ENCODE data around the gene GAGE10.
"Not testable (repeated sequence)": the region's sequence is repeated elsewhere in the genome, so short reads cannot be mapped to it uniquely, and the experiment has no call there.

Gene GAGE10

DNA sequence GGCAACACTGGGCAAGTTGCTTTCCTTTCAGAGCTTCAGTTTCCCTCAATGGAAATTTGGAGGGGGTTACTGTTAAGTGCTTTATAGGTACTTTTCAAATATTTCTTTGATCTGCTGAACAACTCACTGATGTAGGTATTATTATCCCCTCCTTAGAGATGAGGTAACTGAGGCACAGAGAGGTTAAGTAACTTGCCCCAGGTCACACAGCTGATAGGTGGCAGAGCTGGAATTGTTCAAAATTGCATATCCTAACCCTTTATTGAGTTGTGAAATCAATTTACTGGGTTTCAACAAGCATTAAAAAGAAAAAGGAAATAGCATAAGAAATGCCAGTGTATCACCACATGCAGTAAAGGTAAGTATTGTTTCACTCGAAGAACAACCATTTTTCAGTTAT, 27.2 kb upstream of the GAGE10 start:
- no peak for DNase-seq

DNA sequence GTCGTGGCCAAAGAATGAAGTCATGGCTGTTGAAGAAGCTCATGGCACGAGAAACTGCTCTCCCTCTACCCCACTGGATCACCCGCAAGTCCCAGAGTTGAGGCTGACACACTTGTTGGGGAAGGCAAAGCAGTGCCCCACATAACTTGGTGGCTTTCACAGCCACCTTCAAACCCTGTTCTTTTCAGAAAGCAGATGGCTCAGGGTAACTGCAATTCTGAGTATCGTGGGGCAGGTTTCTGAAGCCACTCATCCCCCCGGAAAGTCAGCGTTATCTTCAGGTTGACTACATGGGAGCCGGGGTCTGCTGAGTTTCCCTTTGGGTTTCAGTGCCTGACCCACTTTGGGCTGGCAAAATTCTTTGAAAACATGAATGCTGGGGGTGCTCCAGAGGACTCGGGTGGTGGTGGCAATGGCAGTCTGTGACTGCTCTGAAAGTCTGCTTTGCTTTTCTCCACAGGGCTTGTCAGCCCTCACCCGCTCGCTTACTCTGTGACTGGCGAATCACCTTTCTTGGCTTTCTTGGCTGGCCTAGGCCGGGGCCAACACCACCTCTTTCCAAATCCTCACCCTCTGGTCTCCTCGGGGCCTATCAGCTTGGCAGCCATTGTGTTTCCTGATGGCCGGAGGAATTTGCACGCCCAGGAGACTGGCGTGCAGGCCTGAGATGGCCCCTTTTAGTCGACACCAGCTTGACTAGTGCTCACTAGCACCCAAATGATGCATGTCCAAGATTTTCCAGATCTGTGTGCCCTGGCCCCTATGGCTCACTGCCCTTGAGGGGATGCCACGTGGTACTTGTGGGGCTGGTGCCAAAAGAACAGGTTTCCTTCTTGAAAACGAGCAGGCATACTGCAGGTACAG, 26.5 kb upstream of the GAGE10 start:
- no peak for DNase-seq

DNA sequence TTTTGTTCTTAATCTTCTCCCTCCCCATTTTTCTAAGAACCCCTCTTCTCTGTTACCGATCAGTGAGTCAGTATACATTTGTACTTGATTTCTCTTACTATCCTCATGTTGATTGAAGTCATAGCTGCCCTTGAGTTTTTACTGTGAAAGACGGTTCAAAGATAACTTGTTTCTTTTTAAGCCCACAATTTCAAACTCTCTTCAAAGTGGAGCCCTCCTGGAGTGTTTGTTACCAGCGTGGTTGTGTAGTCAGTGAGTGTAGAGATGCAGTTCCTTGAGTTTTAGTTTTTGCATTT, 26.0 kb upstream of the GAGE10 start:
- DNase-seq: no peak

DNA sequence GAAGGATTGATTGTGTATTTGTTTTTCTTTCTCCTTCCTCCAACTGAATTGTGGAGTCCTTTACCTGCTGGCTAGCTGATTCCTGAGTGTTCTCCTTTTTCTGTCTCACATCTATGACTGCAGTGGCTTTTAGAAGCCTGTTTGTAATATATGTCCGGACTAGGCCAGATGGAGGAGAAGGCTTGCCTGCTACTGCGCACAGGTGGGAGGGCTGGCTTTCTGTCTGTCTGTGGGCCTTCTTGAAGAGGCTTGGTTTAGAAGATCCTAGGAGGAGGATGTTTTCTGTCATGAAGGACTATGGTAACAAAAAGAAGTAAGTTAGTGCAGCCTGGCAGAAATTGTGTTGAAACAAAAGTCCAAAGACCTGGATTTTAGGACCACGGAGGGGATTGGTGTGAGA, 25.4 kb upstream of the GAGE10 start:
- DNase-seq: no peak

DNA sequence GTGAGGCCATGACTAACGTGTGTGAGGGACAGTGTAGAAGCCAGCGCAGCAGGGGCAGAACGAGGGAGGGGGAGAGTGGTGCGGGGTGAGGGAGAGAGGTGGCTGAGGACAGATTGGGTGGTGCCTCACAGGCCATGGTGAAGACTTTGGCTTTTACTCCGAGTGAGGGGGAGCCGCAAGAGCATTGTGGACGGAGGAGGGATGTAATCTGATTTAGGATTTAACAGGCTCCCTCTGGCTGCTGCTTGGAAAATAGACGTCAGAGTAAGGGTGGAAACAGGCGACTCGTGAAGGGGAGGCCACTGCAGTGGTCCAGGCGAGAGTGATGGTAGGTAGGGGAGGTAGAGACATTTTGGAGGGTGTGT, 20.8 kb upstream of the GAGE10 start:
- peak in 5 of 58 donors; percentile 1 to 24 (median 3) for DNase-seq

DNA sequence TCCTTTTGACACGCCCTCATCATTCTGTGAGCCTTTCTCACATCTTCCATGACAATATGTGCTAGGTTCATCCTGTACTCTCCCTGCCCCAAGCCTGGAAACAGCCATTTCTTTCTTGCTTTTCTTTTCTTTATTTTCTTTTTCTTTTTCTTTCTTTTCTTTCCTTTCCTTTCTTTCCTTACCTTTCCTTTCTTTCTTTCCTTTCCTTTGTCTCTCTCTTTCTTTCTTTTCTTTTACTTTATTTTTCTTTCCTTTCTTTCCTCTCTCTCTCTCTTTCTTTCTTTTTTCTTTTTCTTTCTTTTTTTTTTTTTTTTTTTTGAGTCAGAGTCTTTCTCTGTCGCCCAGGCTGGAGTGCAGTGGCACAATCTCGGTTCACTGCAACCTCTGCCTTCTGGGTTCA, 19.2 kb upstream of the GAGE10 start:
- no peak for DNase-seq

DNA sequence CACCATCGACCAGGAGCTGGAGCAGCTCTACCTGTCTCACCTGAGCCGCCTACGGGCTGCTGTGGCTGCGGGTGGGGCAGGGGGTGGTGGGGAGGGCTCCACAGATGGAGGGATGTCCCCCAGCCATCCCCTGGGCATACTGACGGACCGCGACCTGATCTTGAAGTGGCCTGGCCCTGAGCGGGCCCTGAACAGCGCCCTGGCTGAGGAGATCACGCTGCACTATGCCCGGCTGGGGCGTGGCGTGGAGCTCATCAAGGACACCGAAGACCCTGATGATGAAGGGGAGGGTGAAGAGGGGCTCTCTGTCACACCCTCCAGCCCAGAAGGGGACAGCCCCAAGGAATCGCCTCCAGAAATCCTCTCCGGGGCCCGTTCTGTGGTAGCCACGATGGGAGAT, 17.3 kb upstream of the GAGE10 start:
- no peak for DNase-seq

DNA sequence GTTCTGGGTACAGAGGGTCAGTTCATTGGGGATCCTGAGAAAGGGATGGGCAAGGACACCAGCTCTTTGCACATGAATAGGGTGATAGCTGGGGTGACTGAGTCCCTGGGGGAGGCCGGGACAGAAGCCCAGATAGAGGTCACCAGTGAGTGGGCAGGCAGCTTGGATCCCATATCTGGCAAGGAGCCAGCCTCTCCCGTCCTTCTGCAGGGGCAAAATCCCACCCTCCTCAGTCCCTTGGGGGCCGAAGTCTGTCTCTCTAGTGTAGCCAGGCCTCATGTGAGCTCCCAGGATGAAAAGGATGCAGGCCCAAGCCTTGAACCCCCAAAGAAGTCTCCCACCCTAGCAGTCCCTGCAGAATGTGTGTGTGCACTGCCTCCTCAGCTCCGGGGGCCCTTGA, 16.9 kb upstream of the GAGE10 start:
- DNase-seq: no peak

DNA sequence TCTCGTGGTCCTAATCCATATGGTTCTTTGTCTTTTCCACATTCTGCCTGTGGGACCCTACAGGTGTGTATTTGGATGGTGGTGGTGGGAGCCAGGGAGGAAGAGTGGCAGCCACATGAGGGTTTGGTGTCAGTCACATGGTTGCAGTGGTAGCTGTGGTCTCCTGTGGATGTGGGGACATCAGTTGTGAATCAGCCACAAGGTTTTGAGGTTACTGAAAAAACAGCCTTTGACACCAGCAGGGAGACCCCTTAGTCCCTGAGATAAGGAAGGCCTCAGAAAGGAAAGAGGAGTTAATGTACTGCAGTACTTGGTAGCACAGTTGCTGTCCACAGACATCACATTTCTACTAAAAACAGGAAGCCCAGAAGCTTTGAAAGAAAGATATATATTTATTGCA, 15.8 kb upstream of the GAGE10 start:
- DNase-seq: no peak

DNA sequence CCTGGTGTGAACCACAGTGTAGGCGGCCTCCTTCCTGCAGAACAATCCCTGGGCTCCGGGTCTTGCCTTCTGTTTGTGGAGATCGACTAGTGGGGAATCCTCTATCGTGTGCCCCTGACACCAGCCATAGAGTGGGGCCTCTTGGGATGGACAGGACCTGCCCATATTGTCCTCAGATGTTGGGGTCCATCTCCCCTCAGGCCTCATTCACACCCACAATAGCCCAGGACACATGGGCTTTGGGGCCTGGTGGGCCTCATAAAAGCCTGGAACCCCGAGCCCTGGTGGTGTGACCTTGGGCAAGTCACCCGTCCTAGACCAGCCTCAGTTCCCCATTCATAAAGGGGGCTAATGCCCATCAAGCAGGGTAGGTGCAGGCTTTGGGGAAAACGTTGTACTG, 13.2 kb upstream of the GAGE10 start:
- DNase-seq: no peak

DNA sequence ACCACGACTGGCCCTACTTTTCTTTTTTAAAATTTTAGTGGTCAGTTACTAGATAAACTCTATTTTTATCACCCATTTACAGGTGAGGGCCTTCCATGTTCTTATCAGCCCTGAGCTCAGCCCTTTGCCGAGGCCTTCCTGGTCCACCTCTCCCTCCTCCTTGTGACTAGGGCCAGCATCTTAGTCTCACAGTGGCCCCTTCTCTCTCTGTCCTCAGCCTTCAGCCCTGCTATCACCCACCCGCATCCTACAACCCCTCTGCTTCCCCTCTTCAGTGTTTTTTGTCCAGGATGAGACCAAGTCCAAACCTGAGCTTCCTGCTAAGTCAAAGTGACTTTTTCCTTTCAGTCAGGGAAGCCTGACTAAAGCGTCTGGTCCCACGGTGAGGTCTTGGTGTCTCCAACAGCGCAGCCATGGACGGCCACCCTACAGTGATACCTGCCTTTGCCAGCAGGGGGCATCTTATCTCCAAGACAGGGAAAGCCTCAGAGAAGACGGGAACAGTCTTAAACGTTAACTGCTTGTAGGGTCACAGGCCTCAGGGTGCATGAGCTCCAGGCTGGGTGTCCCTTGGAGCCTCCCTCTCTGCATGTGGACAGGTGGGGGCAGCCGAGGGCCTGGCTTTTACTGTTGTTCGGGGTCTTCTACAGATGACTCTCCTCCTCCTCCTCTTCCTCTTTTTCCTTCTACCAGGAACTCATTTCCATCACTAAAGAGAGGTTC, 11.7 kb upstream of the GAGE10 start:
- DNase-seq: peak in 26 of 58 donors; percentile 1 to 62 (median 10)

DNA sequence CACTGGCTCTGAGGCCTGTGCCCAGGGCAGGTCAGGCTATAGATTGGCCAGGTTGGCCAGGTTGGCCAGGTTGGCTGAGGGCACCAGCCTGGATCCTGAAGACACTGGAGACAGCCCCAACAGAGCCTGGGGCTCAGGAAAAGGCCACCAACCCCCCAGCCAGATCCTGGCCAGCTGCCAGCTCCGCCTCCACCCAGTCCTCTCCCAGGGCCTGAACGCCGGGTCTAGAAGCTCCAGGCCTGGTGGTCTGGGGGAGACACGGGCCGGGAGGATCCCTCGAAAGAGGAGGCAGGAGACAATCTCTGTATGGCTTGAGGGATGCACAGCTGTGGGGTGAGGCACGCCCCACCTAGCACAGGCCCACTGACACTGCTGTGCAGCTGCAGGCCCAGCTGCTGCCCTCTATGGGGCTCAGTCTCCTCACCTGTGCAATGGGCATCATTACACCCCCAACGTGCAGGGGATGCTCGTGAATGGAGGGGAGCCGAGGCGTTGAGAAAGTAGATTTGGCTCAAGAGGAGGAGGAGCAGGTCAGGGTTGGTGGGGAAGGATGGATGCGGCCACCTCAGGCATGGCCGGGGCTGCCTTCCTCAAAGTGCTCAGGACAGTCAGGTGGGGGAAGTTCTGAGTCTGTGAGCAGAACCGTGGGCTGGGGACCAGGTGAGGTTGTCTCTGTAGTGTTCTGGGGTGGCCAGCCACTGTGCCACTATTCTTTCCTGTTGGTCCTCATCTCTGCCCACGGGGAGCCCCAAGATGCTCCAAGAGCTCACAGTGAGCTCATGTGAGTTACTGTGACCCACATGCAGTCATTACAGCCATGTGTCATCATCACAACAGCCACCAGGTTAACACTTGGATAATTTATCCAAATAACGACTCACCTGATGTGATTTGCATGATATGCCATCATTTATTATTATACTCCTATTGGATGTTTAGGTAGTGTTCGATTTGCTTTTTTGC, 10.8 kb upstream of the GAGE10 start:
- DNase-seq: no peak

DNA sequence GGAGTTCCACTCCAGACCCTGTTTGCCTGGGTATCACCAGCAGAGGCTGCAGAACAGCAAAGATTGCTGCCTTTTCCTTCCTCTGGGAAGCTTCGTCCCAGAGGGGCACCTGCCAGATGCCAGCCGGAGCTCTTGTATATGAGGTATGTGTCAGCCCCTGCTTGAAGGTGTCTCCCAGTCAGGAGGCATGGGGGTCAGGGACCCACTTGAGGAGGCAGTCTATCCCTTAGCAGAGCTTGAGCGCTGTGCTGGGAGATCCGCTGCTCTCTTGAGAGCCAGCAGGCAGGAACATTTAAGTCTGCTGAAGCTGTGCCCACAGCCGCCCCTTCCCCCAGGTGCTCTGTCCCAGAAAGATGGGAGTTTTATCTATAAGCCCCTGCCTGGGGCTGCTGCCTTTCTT, 4.2 kb upstream of the GAGE10 start:
- not testable (repeated sequence) for DNase-seq

DNA sequence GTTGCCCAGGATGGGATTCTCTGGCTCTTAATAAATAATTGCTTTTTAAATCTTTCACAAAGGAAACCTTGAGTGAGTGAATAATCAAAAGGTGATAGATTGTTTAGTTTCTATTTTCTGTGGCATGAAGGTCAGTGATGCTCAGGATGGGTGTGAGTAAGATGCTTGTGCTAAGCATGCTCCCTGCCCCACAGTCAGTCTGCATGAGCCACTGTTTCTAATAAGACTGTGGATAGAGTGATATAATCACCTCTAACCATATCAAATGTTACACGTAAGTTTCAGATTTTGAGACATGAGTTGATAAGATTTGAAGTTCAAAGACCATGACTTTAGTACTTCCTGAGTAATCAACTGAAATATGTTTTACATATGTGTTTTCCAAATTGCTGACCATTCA, 2.7 kb upstream of the GAGE10 start:
- no peak for DNase-seq

DNA sequence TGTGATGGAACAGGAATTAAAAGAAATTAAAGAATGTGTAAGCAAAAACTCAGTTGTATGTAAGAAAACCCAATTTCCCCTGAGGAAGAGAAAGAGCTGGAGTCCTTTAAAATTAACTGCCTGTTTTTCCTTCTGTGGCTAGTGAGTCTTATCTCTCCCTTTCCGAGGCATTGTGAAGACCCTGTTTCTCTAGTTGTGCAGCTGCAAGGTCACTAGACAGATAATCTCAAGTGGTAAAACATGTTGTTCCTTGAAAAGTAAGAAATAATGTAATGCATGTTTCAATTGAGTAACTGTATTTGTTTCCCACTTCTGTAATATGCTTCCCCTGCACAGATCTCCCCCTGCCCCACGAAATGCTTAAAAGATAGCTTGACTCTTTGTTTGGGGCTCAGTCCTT, 4.3 kb downstream of the GAGE10 start:
- not testable (repeated sequence) for DNase-seq

DNA sequence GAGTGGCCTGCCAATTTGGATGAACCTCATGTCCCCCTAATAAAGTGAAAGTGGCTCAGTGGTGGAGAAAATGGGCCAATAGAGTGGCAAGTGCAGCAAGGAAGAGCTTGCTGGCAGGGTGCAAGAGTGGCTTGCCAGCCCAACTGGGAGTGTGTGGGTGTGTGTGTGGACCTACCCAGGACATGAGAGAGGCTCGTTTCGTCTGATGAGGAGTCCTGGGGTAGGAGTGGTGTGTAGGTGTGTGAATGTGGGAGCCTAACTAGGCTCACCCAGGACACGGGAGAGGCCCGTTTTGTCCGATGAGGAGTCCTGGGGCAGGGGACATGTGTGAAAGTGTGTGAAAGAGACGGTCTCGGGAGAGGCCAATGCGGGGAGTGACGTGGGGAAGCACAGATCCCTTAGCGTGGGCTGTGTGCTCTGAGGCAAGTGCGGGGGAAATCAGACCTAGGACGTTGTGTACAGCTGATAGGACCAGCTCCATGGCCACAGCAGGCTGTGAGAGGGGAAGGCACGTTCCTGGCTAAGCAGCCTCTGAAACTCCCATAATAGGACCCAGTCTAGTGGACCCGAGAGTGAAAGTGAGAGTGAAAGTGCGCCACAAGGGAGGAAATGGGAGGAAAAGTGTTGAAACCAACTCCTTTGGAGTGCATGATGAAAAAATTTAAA, 5.3 kb downstream of the GAGE10 start:
- DNase-seq: peak in 1 of 58 donors; percentile 3

DNA sequence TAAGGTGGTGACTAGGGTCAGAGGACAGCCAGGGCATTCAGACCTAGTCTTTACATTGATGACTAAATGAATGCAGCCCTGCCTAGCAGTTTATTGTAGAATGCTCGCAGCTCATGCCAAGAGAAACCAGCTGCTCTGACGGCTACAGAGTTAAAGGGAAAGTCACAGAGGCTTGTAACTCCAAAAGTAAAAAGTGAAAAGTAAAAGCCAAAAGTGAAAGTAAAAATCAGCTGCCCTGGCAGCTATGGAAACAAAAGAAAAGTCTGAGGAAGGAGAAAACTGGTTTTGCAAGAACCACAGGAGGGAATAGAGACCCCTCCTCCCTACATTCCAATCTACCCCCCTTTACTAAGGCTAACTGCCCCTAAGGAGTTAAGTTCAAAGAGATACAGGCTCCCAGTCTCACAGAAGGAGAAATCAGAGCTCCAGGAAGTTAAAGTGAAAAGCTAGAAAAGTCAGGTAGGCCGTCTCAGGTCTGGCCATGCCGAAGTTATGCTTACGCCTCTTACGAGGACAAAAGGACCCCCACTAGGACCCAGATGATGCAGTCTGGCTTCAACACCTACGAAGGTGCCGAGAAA, 6.0 kb downstream of the GAGE10 start:
- no peak for DNase-seq

DNA sequence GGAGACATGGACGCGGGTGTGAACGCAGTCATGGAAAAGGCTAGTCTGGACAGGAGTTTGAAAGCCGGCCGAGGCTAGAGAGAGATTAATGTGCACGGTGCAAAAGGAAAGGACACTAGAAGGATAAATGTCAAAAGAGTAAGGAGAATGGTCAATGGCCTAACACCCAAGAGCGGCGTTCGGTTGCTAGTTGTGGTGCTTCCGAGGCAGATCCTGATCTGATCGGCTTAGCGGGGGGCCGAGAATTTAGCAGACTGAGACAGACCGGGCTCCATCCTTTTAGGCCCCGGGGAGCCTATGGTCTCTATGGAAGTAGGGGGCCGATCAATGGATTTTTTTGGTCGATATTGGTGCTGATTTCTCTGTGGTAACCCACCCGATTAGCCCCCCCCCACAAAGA, 6.9 kb downstream of the GAGE10 start:
- DNase-seq: no peak

DNA sequence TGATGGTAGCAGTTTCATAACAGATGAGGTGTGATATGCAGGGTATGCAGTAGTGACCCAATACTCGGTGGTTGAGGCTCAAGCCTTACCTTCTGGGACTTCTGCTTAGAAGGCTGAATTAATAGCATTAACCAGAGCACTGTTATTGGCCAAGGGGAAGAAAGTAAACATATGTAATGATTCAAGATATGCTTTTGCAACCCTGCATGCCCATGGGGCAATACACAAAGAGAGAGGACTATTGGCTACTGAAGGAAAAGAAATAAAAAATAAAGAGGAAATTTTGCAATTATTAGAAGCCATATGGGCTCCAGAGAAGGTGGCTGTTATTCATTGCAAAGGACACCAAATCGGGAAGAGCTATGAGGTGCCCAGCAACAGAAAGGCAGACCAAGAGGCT, 8.7 kb downstream of the GAGE10 start:
- no peak for DNase-seq

DNA sequence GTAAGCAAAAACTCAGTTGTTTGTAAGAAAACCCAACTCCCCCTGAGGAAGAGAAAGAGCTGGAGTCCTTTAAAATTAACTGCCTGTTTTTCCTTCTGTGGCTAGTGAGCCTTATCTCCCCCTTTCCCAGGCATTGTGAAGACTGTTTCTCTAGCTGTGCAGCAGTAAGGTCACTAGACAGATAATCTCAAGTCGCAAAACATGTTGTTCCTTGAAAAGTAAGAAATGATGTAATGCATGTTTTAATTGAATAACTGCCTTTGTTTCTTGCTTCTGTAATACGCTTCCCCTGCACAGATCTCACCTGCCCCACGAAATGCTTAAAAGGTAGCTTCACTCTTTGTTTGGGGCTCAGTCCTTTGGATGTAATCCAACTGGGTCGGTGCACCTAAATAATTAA, 12.6 kb downstream of the GAGE10 start:
- DNase-seq: no peak

DNA sequence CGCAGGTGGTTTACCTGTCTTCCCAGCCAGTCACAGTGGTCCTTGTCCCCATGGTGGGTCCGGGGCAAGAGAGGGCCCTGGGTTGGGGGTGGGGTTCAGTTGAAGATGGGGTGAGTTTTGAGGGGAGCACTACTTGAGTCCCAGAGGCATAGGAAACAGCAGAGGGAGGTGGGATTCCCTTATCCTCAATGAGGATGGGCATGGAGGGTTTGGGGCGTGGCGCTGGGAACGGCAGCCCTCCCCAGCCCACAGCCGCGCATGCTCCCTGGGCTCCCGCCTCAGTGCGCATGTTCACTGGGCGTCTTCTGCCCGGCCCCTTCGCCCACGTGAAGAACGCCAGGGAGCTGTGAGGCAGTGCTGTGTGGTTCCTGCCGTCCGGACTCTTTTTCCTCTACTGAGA, 18.3 kb downstream of the GAGE10 start, which contains the start of gene GAGE12J:
TSS of gene GAGE12J (plus strand) at position 301 of the 400 bp plus-strand sequence. CDS start 1,157 bp downstream, outside the sequence.
- not testable (repeated sequence) for DNase-seq
